ENCODE results near the gene SMARCE1.

SMARCE1 gene

GRCh38 chr17:40646791-40647623, 611 bp downstream of the SMARCE1 start:
- DNase-seq, result peak in 2 of 58 donors; percentile 55 to 62

GRCh38 chr17:40645943-40646342, 1.7 kb downstream of the SMARCE1 start:
- no peak for DNase-seq

- DNase-seq, result no peak
Observed at GRCh38 chr17:40645291-40645690, 2.3 kb downstream of the SMARCE1 start.

- no peak for DNase-seq
Observed at GRCh38 chr17:40637931-40638330, 9.7 kb downstream of the SMARCE1 start.

GRCh38 chr17:40633871-40634270, 13.7 kb downstream of the SMARCE1 start:
- DNase-seq, result no peak

GRCh38 chr17:40632216-40632615, 15.4 kb downstream of the SMARCE1 start:
- no peak for DNase-seq

- DNase-seq, result no peak
Observed at GRCh38 chr17:40629842-40630241, 17.8 kb downstream of the SMARCE1 start.

- DNase-seq, result no peak
Observed at GRCh38 chr17:40625311-40625710, 22.3 kb downstream of the SMARCE1 start.

- no peak for DNase-seq
Observed at GRCh38 chr17:40623419-40624210, 24.0 kb downstream of the SMARCE1 start.

GRCh38 chr17:40622509-40622928, 25.1 kb downstream of the SMARCE1 start:
- no peak for DNase-seq

- no peak for DNase-seq
Observed at GRCh38 chr17:40621578-40621977, 26.0 kb downstream of the SMARCE1 start.

- DNase-seq, result no peak
Observed at GRCh38 chr17:40621019-40621418, 26.6 kb downstream of the SMARCE1 start.

- no peak for DNase-seq
Observed at GRCh38 chr17:40618754-40619625, 28.6 kb downstream of the SMARCE1 start.

- DNase-seq, result no peak
Observed at GRCh38 chr17:40617678-40618240, 29.9 kb downstream of the SMARCE1 start.

GRCh38 chr17:40616592-40616991, 31.0 kb downstream of the SMARCE1 start:
- DNase-seq, result no peak

GRCh38 chr17:40615841-40616476, 31.7 kb downstream of the SMARCE1 start:
- peak in 2 of 58 donors; percentile 17 to 25 for DNase-seq

- DNase-seq, result peak in 8 of 58 donors; percentile 6 to 30 (median 10)
Observed at GRCh38 chr17:40615068-40615840, 32.4 kb downstream of the SMARCE1 start.

GRCh38 chr17:40614431-40615067, 33.1 kb downstream of the SMARCE1 start:
- no peak for DNase-seq

GRCh38 chr17:40613467-40614154, 34.0 kb downstream of the SMARCE1 start:
- DNase-seq, result no peak
